Kidney epithelial cell (primary cell): Measurements from ENCODE around the gene SIGMAR1. TPM values are rescaled to one million over a fixed set of nuclear protein-coding genes. Genes with fewer than 3 reads are reported as not detected.
A peak's percentile ranks its signal among the peaks of the same experiment; 100 is the strongest.

Experiments
- DNase-seq: peaks from one replicate; pipeline ENCODE4 v3.0.0-alpha.2; 2010; ENCODE audit warnings: low read depth
- H3K27me3 ChIP-seq: 2 replicates; pipeline ENCODE4 v1.6.0; 2011; ENCODE audit warnings: low read length; ENCODE audit not compliant: control insufficient read depth, insufficient read depth
- H3K36me3 ChIP-seq: 2 replicates; pipeline ENCODE4 v1.5.1; 2011; ENCODE audit warnings: low read length; ENCODE audit not compliant: control insufficient read depth, insufficient read depth
- H3K4me3 ChIP-seq: 2 replicates; pipeline ENCODE4 v1.5.1; 2011; ENCODE audit warnings: low read depth, mild to moderate bottlenecking, control low read depth, low read length
- CTCF ChIP-seq: IDR thresholded peaks from 2 replicates; pipeline ENCODE4 v1.5.1; 2011; ENCODE audit warnings: mild to moderate bottlenecking, moderate library complexity, low read length, control low read depth, inconsistent platforms; ENCODE audit not compliant: insufficient read depth, poor library complexity, severe bottlenecking
- total RNA-seq: library from RNA; depleted of rRNA; stranded (reverse); fragments of >200 nt; gene quantifications from 2 replicates; pipeline ENCODE4 v1.2.3, GENCODE V29; 2015

Gene SIGMAR1
- total RNA-seq, 1 donor from 2014 or later = 121 TPM

- TF ChIP-seq CTCF = no peak
- no peak for DNase-seq
- no peak overlapping the region for H3K4me3 ChIP-seq
- H3K36me3 ChIP-seq = no peaks in the 10 kb centered on the region
- H3K27me3 ChIP-seq = no peaks in the 10 kb centered on the region
These were observed 38.3 kb upstream of the SIGMAR1 start for GRCh38 chr9:34675869-34676268.

- Histone ChIP-seq H3K27me3 (no peaks in the 10 kb centered on the region), H3K36me3 (no peaks in the 10 kb centered on the region), H3K4me3 (no peak overlapping the region)
- DNase-seq = no peak
- peak; percentile 97 for TF ChIP-seq CTCF
These were observed 37.6 kb upstream of the SIGMAR1 start for GRCh38 chr9:34675048-34675714.

- no peaks in the 10 kb centered on the region for H3K36me3 ChIP-seq
- TF ChIP-seq CTCF = no peak
- no peak for DNase-seq
- H3K4me3 ChIP-seq = no peak overlapping the region
- H3K27me3 ChIP-seq = no peaks in the 10 kb centered on the region
These were observed 36.9 kb upstream of the SIGMAR1 start for GRCh38 chr9:34674440-34674839.

- DNase-seq = no peak
- no peak overlapping the region for H3K4me3 ChIP-seq
These were observed 33.7 kb upstream of the SIGMAR1 start for GRCh38 chr9:34671307-34671706.

GRCh38 chr9:34669809-34670562 lies 32.4 kb upstream of the SIGMAR1 start:
- no peak for TF ChIP-seq CTCF
- no peaks in the 10 kb centered on the region for H3K27me3 ChIP-seq

More at GRCh38 chr9:34671307-34671706, 33.7 kb upstream of the SIGMAR1 start:
- H3K27me3 ChIP-seq = no peaks in the 10 kb centered on the region
- no peaks in the 10 kb centered on the region for H3K36me3 ChIP-seq
- TF ChIP-seq CTCF = no peak

More at GRCh38 chr9:34669809-34670562, 32.4 kb upstream of the SIGMAR1 start:
- H3K4me3 ChIP-seq = no peak overlapping the region
- DNase-seq = no peak
- H3K36me3 ChIP-seq = no peaks in the 10 kb centered on the region
